HUES6 (cell line): ENCODE results near the gene PALM2AKAP2.

Experiments used
- H3K27ac ChIP-seq: 2 replicates; pipeline ENCODE4 v1.7.0; 2013; ENCODE audit warnings: low read depth, mild to moderate bottlenecking, low read length, inconsistent platforms
- H3K27me3 ChIP-seq: 2 replicates; pipeline ENCODE4 v1.6.1; 2013; ENCODE audit warnings: low read length; ENCODE audit not compliant: control insufficient read depth, insufficient read depth
- H3K36me3 ChIP-seq: 2 replicates; pipeline ENCODE4 v1.6.1; 2013; ENCODE audit warnings: low read length; ENCODE audit not compliant: control insufficient read depth, insufficient read depth
- H3K4me1 ChIP-seq: 2 replicates; pipeline ENCODE4 v1.6.1; 2013; ENCODE audit warnings: low read length; ENCODE audit not compliant: control insufficient read depth, insufficient read depth
- H3K4me3 ChIP-seq: 2 replicates; pipeline ENCODE4 v1.5.1; 2013; ENCODE audit warnings: low read depth, low read length
- H3K9ac ChIP-seq: one replicate; pipeline ENCODE4 v1.6.1; 2013; ENCODE audit warnings: mild to moderate bottlenecking, low read length
- H3K9me3 ChIP-seq: 2 replicates; pipeline ENCODE4 v1.6.1; 2013; ENCODE audit warnings: low read depth, low read length; ENCODE audit not compliant: control insufficient read depth, insufficient read depth

The PALM2AKAP2 gene

GRCh38 chr9:109751253-109751652, 28.7 kb upstream of the PALM2AKAP2 start:
- no peak overlapping the region for H3K27ac ChIP-seq
- no peaks in the 10 kb centered on the region for H3K36me3 ChIP-seq
- H3K9me3 ChIP-seq: no peaks in the 10 kb centered on the region
- no peaks in the 10 kb centered on the region for H3K27me3 ChIP-seq
- 0 out of 2 replicates have a peak, but pooled peaks cover 8% of the 10 kb centered on the region for H3K4me1 ChIP-seq
- H3K4me3 ChIP-seq: no peak overlapping the region
- H3K9ac ChIP-seq: no peak overlapping the region

GRCh38 chr9:109753308-109753707, 26.7 kb upstream of the PALM2AKAP2 start:
- Histone ChIP-seq H3K27me3 (no peaks in the 10 kb centered on the region), H3K27ac (no peak overlapping the region), H3K9ac (no peak overlapping the region), H3K4me3 (no peak overlapping the region), H3K36me3 (no peaks in the 10 kb centered on the region), H3K9me3 (no peaks in the 10 kb centered on the region), H3K4me1 (0 out of 2 replicates have a peak, but pooled peaks cover 8% of the 10 kb centered on the region)

- no peaks in the 10 kb centered on the region for H3K9me3 ChIP-seq
- H3K9ac ChIP-seq: no peak overlapping the region
- H3K27me3 ChIP-seq: no peaks in the 10 kb centered on the region
- no peak overlapping the region for H3K27ac ChIP-seq
- no peaks in the 10 kb centered on the region for H3K36me3 ChIP-seq
- 0 out of 2 replicates have a peak, but pooled peaks cover 8% of the 10 kb centered on the region for H3K4me1 ChIP-seq
- H3K4me3 ChIP-seq: no peak overlapping the region
These were observed 25.0 kb upstream of the PALM2AKAP2 start for GRCh38 chr9:109755040-109755439.

- no peaks in the 10 kb centered on the region for H3K27me3 ChIP-seq
- H3K4me3 ChIP-seq: no peak overlapping the region
- H3K27ac ChIP-seq: no peak overlapping the region
- no peaks in the 10 kb centered on the region for H3K9me3 ChIP-seq
- H3K4me1 ChIP-seq: peaks cover 5% of the 10 kb centered on the region; the same call in 1 of the 2 replicates
- H3K9ac ChIP-seq: no peak overlapping the region
- H3K36me3 ChIP-seq: no peaks in the 10 kb centered on the region
These were observed 20.4 kb upstream of the PALM2AKAP2 start for GRCh38 chr9:109759589-109759988.

GRCh38 chr9:109765278-109765677, 14.7 kb upstream of the PALM2AKAP2 start:
- Histone ChIP-seq H3K4me1 (peaks cover 40% of the 10 kb centered on the region), H3K9me3 (no peaks in the 10 kb centered on the region), H3K36me3 (no peaks in the 10 kb centered on the region), H3K4me3 (no peak overlapping the region), H3K27ac (no peak overlapping the region), H3K9ac (no peak overlapping the region), H3K27me3 (no peaks in the 10 kb centered on the region)

- Histone ChIP-seq H3K4me1 (peaks cover 45% of the 10 kb centered on the region), H3K4me3 (no peak overlapping the region), H3K27me3 (no peaks in the 10 kb centered on the region), H3K27ac (no peak overlapping the region), H3K36me3 (no peaks in the 10 kb centered on the region), H3K9ac (no peak overlapping the region), H3K9me3 (no peaks in the 10 kb centered on the region)
These were observed 14.2 kb upstream of the PALM2AKAP2 start for GRCh38 chr9:109765830-109766229.

GRCh38 chr9:109766351-109766750, 13.6 kb upstream of the PALM2AKAP2 start:
- Histone ChIP-seq H3K9me3 (no peaks in the 10 kb centered on the region), H3K27ac (no peak overlapping the region), H3K9ac (no peak overlapping the region)

GRCh38 chr9:109767404-109767803, 12.6 kb upstream of the PALM2AKAP2 start:
- Histone ChIP-seq H3K9ac (no peak overlapping the region), H3K27ac (no peak overlapping the region), H3K9me3 (no peaks in the 10 kb centered on the region), H3K36me3 (no peaks in the 10 kb centered on the region), H3K4me1 (peaks cover 59% of the 10 kb centered on the region), H3K4me3 (no peak overlapping the region), H3K27me3 (no peaks in the 10 kb centered on the region)

More at GRCh38 chr9:109766351-109766750, 13.6 kb upstream of the PALM2AKAP2 start:
- Histone ChIP-seq H3K36me3 (no peaks in the 10 kb centered on the region), H3K27me3 (no peaks in the 10 kb centered on the region), H3K4me3 (no peak overlapping the region), H3K4me1 (peaks cover 50% of the 10 kb centered on the region)

GRCh38 chr9:109767814-109768213, 12.2 kb upstream of the PALM2AKAP2 start:
- no peak overlapping the region for H3K27ac ChIP-seq
- H3K27me3 ChIP-seq: no peaks in the 10 kb centered on the region
- H3K4me1 ChIP-seq: peaks cover 58% of the 10 kb centered on the region
- H3K4me3 ChIP-seq: no peak overlapping the region
- no peaks in the 10 kb centered on the region for H3K9me3 ChIP-seq
- H3K9ac ChIP-seq: no peak overlapping the region
- no peaks in the 10 kb centered on the region for H3K36me3 ChIP-seq

- Histone ChIP-seq H3K27ac (no peak overlapping the region), H3K4me3 (no peak overlapping the region), H3K9ac (no peak overlapping the region), H3K27me3 (no peaks in the 10 kb centered on the region), H3K4me1 (peaks cover 57% of the 10 kb centered on the region), H3K36me3 (no peaks in the 10 kb centered on the region), H3K9me3 (no peaks in the 10 kb centered on the region)
These were observed 10.7 kb upstream of the PALM2AKAP2 start for GRCh38 chr9:109769250-109769649.

GRCh38 chr9:109770101-109770500, 9.9 kb upstream of the PALM2AKAP2 start:
- H3K4me3 ChIP-seq: no peak overlapping the region
- H3K4me1 ChIP-seq: peaks cover 57% of the 10 kb centered on the region
- H3K27ac ChIP-seq: no peak overlapping the region
- H3K9me3 ChIP-seq: no peaks in the 10 kb centered on the region
- H3K27me3 ChIP-seq: no peaks in the 10 kb centered on the region
- H3K36me3 ChIP-seq: no peaks in the 10 kb centered on the region
- H3K9ac ChIP-seq: no peak overlapping the region

- H3K4me3 ChIP-seq: no peak overlapping the region
- H3K4me1 ChIP-seq: peaks cover 50% of the 10 kb centered on the region
- no peaks in the 10 kb centered on the region for H3K9me3 ChIP-seq
- no peaks in the 10 kb centered on the region for H3K36me3 ChIP-seq
- H3K27ac ChIP-seq: peak overlapping the region; percentile 17; the same call in 1 of the 2 replicates
- no peaks in the 10 kb centered on the region for H3K27me3 ChIP-seq
- H3K9ac ChIP-seq: no peak overlapping the region
These were observed 8.9 kb upstream of the PALM2AKAP2 start for GRCh38 chr9:109771087-109771486.
